Measurements from ENCODE around the gene PDE6D. TPM values are rescaled to one million over a fixed set of nuclear protein-coding genes. Genes with fewer than 3 reads are reported as not detected.
A peak's percentile ranks its signal among the peaks of the same experiment; 100 is the strongest.

Gene PDE6D
- total and polyA plus RNA-seq, 2 of the 13 experiments (the other 11 are each of a cell fraction or from before 2014, with no cell fraction given) = 14.1 to 23.2 TPM

GRCh38 chr2:231706731-231707624, 74.1 kb downstream of the PDE6D start (continued):
- TF ChIP-seq AHDC1 (CRISPR knock-in tag; IDR thresholded peaks at IDR 0.05; ENCODE audit: borderline replicate concordance) (no peak), MLXIP (CRISPR knock-in tag; IDR thresholded peaks at IDR 0.05; ENCODE audit: borderline replicate concordance) (no peak), TAF15 (IDR thresholded peaks at IDR 0.05; ENCODE audit: low read depth, low read length, poor library complexity, severe bottlenecking) (no peak), KLF13 (CRISPR knock-in tag; IDR thresholded peaks at IDR 0.05) (no peak), ZNF503 (CRISPR knock-in tag; IDR thresholded peaks at IDR 0.05) (no peak), SMAD1 (CRISPR knock-in tag; IDR thresholded peaks at IDR 0.05; ENCODE audit: borderline replicate concordance, low read depth) (no peak), ZNF367 (CRISPR knock-in tag; IDR thresholded peaks at IDR 0.05; ENCODE audit: borderline replicate concordance) (no peak; the same call in 1 of the 2 replicates), ZNF335 (CRISPR knock-in tag; IDR thresholded peaks at IDR 0.05) (no peak; the same call in 1 of the 2 replicates), TBX3 (IDR thresholded peaks at IDR 0.05; ENCODE audit: borderline replicate concordance) (peak; percentile 51; the same call in 1 of the 2 replicates), REPIN1 (CRISPR knock-in tag; IDR thresholded peaks at IDR 0.05; ENCODE audit: borderline replicate concordance, low read depth) (peak; percentile 19), HMGA1 (CRISPR knock-in tag; conservative IDR thresholded peaks at IDR 0.05) (no peak), ELF4 (CRISPR knock-in tag; IDR thresholded peaks at IDR 0.05; ENCODE audit: borderline replicate concordance) (no peak), THAP8 (CRISPR knock-in tag; IDR thresholded peaks at IDR 0.05; ENCODE audit: borderline replicate concordance) (no peak), ZNF773 (CRISPR knock-in tag; IDR thresholded peaks at IDR 0.05; ENCODE audit: borderline replicate concordance) (no peak), ZSCAN29 (CRISPR knock-in tag; conservative IDR thresholded peaks at IDR 0.05) (no peak), KAT2B (IDR thresholded peaks at IDR 0.05; ENCODE audit: borderline replicate concordance, low read depth, low read length) (no peak), POLR2AphosphoS5 (IDR thresholded peaks at IDR 0.05; ENCODE audit: low read depth, low read length) (peak; percentile 73)
